H1 (cell line): ENCODE measurements around the gene PRMT1.

ENCODE experiments used
- ATF3 ChIP-seq: IDR thresholded peaks from 2 replicates; pipeline ENCODE4 v1.6.1; 2011; ENCODE audit warnings: low read depth, mild to moderate bottlenecking, low read length; ENCODE audit not compliant: insufficient read depth
- CBX8 ChIP-seq: fragments of 300-800, 300-1000 bp; sonication (generic); IDR thresholded peaks from 2 replicates; pipeline ENCODE4 v1.7.1; 2016; ENCODE audit warnings: low read depth, low read length, borderline replicate concordance
- CREB1 ChIP-seq: IDR thresholded peaks from 2 replicates; pipeline ENCODE4 v1.6.1; 2012; ENCODE audit warnings: inconsistent platforms
- CTBP2 ChIP-seq: IDR thresholded peaks from 2 replicates; pipeline ENCODE4 v1.7.0; 2011; ENCODE audit warnings: borderline replicate concordance, mild to moderate bottlenecking, moderate library complexity, mixed read lengths, low read length; ENCODE audit not compliant: insufficient read depth, insufficient read length
- EZH2 ChIP-seq: fragments of 200-600 bp; sonication (generic); IDR thresholded peaks from 2 replicates; pipeline ENCODE4 v1.7.1; 2012; ENCODE audit warnings: low read depth, mild to moderate bottlenecking, moderate library complexity, low read length, inconsistent platforms; ENCODE audit not compliant: severe bottlenecking
- GTF2F1 ChIP-seq: IDR thresholded peaks from 2 replicates; pipeline ENCODE4 v1.6.1; 2012; ENCODE audit warnings: low read depth, low read length, improper control_type of control experiment, borderline replicate concordance
- PHF8 ChIP-seq: fragments of 200-600 bp; sonication (generic); conservative IDR thresholded peaks from 2 replicates; pipeline ENCODE4 v1.7.1; 2012; ENCODE audit warnings: low read depth, mild to moderate bottlenecking, inconsistent platforms, low read length, moderate library complexity
- SIX5 ChIP-seq: IDR thresholded peaks from 2 replicates; pipeline ENCODE4 v1.6.1; 2011; ENCODE audit warnings: mild to moderate bottlenecking, low read depth, low read length
- TBP ChIP-seq: IDR thresholded peaks from 2 replicates; pipeline ENCODE4 v1.6.1; 2011; ENCODE audit warnings: low read depth, low read length, improper control_type of control experiment
- USF2 ChIP-seq: IDR thresholded peaks from 2 replicates; pipeline ENCODE4 v1.6.1; 2011; ENCODE audit warnings: low read length, improper control_type of control experiment
- TF ChIP-seq, protein P1 (sequence below), 3 experiments: IDR thresholded peaks; 1 replicate in 2 of 3; 2 replicates in 1 of 3; pipeline versions ENCODE4 v1.5.1 to v1.6.1; 2011; ENCODE audit warnings: low read length in 3 of 3, mild to moderate bottlenecking in 3 of 3, inconsistent platforms in 2 of 3, low read depth in 1 of 3, moderate library complexity in 1 of 3; ENCODE audit not compliant: insufficient read depth in 1 of 3; ENCODE audit errors: control extremely low read depth in 1 of 3

GRCh38 chr19:49692147-49692506 lies 15.1 kb downstream of the PRMT1 start:
- TF ChIP-seq SIX5, result no peak
- TF ChIP-seq CBX8, result no peak
- TF ChIP-seq CREB1, result no peak
- TF ChIP-seq, protein P1, sequence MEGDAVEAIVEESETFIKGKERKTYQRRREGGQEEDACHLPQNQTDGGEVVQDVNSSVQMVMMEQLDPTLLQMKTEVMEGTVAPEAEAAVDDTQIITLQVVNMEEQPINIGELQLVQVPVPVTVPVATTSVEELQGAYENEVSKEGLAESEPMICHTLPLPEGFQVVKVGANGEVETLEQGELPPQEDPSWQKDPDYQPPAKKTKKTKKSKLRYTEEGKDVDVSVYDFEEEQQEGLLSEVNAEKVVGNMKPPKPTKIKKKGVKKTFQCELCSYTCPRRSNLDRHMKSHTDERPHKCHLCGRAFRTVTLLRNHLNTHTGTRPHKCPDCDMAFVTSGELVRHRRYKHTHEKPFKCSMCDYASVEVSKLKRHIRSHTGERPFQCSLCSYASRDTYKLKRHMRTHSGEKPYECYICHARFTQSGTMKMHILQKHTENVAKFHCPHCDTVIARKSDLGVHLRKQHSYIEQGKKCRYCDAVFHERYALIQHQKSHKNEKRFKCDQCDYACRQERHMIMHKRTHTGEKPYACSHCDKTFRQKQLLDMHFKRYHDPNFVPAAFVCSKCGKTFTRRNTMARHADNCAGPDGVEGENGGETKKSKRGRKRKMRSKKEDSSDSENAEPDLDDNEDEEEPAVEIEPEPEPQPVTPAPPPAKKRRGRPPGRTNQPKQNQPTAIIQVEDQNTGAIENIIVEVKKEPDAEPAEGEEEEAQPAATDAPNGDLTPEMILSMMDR (IDR thresholded peaks at IDR 0.05; ENCODE audit: control extremely low read depth in 1 of 3, insufficient read depth in 1 of 3, low read depth in 1 of 3, low read length in 3 of 3), result no peak
- no peak for TF ChIP-seq EZH2
- TF ChIP-seq USF2, result no peak
- TF ChIP-seq CTBP2, result no peak
- TF ChIP-seq GTF2F1, result no peak
- TF ChIP-seq TBP, result no peak
- TF ChIP-seq ATF3, result no peak
- TF ChIP-seq PHF8, result no peak
